H9 (cell line): ENCODE data around the gene LAYN. TPM values are rescaled to one million over a fixed set of nuclear protein-coding genes. Genes with fewer than 3 reads are reported as not detected.

Experiments
- DNase-seq: peaks from one replicate; pipeline ENCODE4 v3.0.0-alpha.2; 2017
- H2AFZ ChIP-seq: one replicate; pipeline ENCODE4 v1.6.1; 2013; ENCODE audit warnings: mild to moderate bottlenecking, low read length, control low read depth, moderate library complexity
- H2AK5ac ChIP-seq: 2 replicates; pipeline ENCODE4 v1.6.1; 2013; ENCODE audit warnings: low read length, control low read depth, mixed read lengths; ENCODE audit not compliant: insufficient read length
- H2BK120ac ChIP-seq: one replicate; pipeline ENCODE4 v1.6.1; 2013; ENCODE audit warnings: low read depth, mild to moderate bottlenecking, low read length, control low read depth, inconsistent platforms; ENCODE audit not compliant: poor library complexity, severe bottlenecking
- H2BK12ac ChIP-seq: 2 replicates; pipeline ENCODE4 v1.6.1; 2013; ENCODE audit warnings: low read length, control low read depth, mixed read lengths, low read depth; ENCODE audit not compliant: insufficient read length
- H2BK15ac ChIP-seq: 2 replicates; pipeline ENCODE4 v1.6.1; 2013; ENCODE audit warnings: low read depth, low read length, control low read depth
- H2BK20ac ChIP-seq: one replicate; pipeline ENCODE4 v1.6.1; 2013; ENCODE audit warnings: low read depth, mild to moderate bottlenecking, low read length, control low read depth, inconsistent platforms; ENCODE audit not compliant: poor library complexity, severe bottlenecking
- H2BK5ac ChIP-seq: 2 replicates; pipeline ENCODE4 v1.6.1; 2013; ENCODE audit warnings: low read length, control low read depth, mixed read lengths; ENCODE audit not compliant: insufficient read length
- H3K14ac ChIP-seq: 2 replicates; pipeline ENCODE4 v1.6.1; 2013; ENCODE audit warnings: low read length, control low read depth; ENCODE audit not compliant: insufficient read depth
- H3K18ac ChIP-seq: 2 replicates; pipeline ENCODE4 v1.6.1; 2013; ENCODE audit warnings: low read depth, mild to moderate bottlenecking, mixed read lengths, low read length, control low read depth; ENCODE audit not compliant: insufficient read length
- H3K23ac ChIP-seq: 2 replicates; pipeline ENCODE4 v1.6.1; 2013; ENCODE audit warnings: low read length, control low read depth, mixed read lengths, low read depth; ENCODE audit not compliant: insufficient read length
- H3K23me2 ChIP-seq: 2 replicates; pipeline ENCODE4 v1.6.1; 2013; ENCODE audit warnings: low read depth, mild to moderate bottlenecking, mixed read lengths, low read length, control low read depth; ENCODE audit not compliant: insufficient read length, poor library complexity, severe bottlenecking
- H3K27ac ChIP-seq: 2 replicates; pipeline ENCODE4 v1.5.1; 2013; ENCODE audit warnings: low read length, control low read depth, mixed read lengths, low read depth; ENCODE audit not compliant: insufficient read length
- H3K27me3 ChIP-seq: 2 replicates; pipeline ENCODE4 v1.6.1; 2013; ENCODE audit warnings: low read length, control low read depth, inconsistent platforms; ENCODE audit not compliant: insufficient read depth
- H3K4ac ChIP-seq: 2 replicates; pipeline ENCODE4 v1.6.1; 2013; ENCODE audit warnings: low read depth, mild to moderate bottlenecking, control low read depth, inconsistent platforms, low read length, moderate library complexity
- H3K4me1 ChIP-seq: 2 replicates; pipeline ENCODE4 v1.6.1; 2013; ENCODE audit warnings: low read length, control low read depth, inconsistent platforms; ENCODE audit not compliant: insufficient read depth
- H3K4me2 ChIP-seq: 2 replicates; pipeline ENCODE4 v1.6.1; 2013; ENCODE audit warnings: low read length, control low read depth, mixed read lengths; ENCODE audit not compliant: insufficient read length, insufficient read depth
- H3K56ac ChIP-seq: 2 replicates; pipeline ENCODE4 v1.6.1; 2013; ENCODE audit warnings: low read depth, mild to moderate bottlenecking, mixed read lengths, low read length, control low read depth; ENCODE audit not compliant: insufficient read length
- H3K79me1 ChIP-seq: 2 replicates; pipeline ENCODE4 v1.6.1; 2013; ENCODE audit warnings: low read depth, mild to moderate bottlenecking, moderate library complexity, low read length, control low read depth, inconsistent platforms; ENCODE audit not compliant: insufficient read depth, poor library complexity, severe bottlenecking
- H3K79me2 ChIP-seq: 2 replicates; pipeline ENCODE4 v1.6.1; 2013; ENCODE audit warnings: low read length, control low read depth, inconsistent platforms; ENCODE audit not compliant: insufficient read depth
- H3K9ac ChIP-seq: 2 replicates; pipeline ENCODE4 v1.6.1; 2013; ENCODE audit warnings: low read length, control low read depth, mixed read lengths; ENCODE audit not compliant: insufficient read length; ENCODE audit errors: extremely low read depth
- H3K9me3 ChIP-seq: one replicate; pipeline ENCODE4 v1.6.1; 2013; ENCODE audit warnings: low read depth, low read length, inconsistent platforms; ENCODE audit not compliant: control insufficient read depth
- H3T11ph ChIP-seq: one replicate; pipeline ENCODE4 v1.6.1; 2013; ENCODE audit warnings: mild to moderate bottlenecking, low read length, control low read depth, inconsistent platforms
- H4K20me1 ChIP-seq: one replicate; pipeline ENCODE4 v1.6.1; 2013; ENCODE audit not compliant: control insufficient read depth, insufficient read length, insufficient read depth
- H4K5ac ChIP-seq: 2 replicates; pipeline ENCODE4 v1.6.1; 2013; ENCODE audit warnings: low read depth, mild to moderate bottlenecking, mixed read lengths, low read length, control low read depth; ENCODE audit not compliant: insufficient read length
- H4K8ac ChIP-seq: replicated peaks from 2 replicates; pipeline ENCODE4 v1.6.1; 2013; ENCODE audit warnings: low read length, control low read depth, mixed read lengths, low read depth; ENCODE audit not compliant: insufficient read length
- H4K91ac ChIP-seq: 2 replicates; pipeline ENCODE4 v1.6.1; 2013; ENCODE audit warnings: low read depth, mild to moderate bottlenecking, moderate library complexity, mixed read lengths, low read length, control low read depth; ENCODE audit not compliant: insufficient read length
- H3K27ac Mint-ChIP-seq, 3 experiments: 2 replicates in 2 of 3; 3 replicates in 1 of 3; pipeline ENCODE4 v1.8.0; 2020 to 2021; ENCODE audit warnings: mixed read lengths in 3 of 3, mild to moderate bottlenecking in 1 of 3, moderate library complexity in 1 of 3
- H3K27me3 Mint-ChIP-seq: 2 replicates; pipeline ENCODE4 v1.8.0; 2021; ENCODE audit warnings: low read depth, mild to moderate bottlenecking, moderate library complexity, mixed read lengths
- H3K36me3 Mint-ChIP-seq, 3 experiments: 2 replicates in 2 of 3; 3 replicates in 1 of 3; pipeline ENCODE4 v1.8.0; 2020 to 2021; ENCODE audit warnings: low read depth in 3 of 3, mixed read lengths in 3 of 3; ENCODE audit not compliant: insufficient read depth in 1 of 3
- H3K4me1 Mint-ChIP-seq, 2 experiments: 2 replicates each; pipeline ENCODE4 v1.8.0; 2020; ENCODE audit warnings: mixed read lengths in 2 of 2
- H3K4me3 Mint-ChIP-seq, 2 experiments: 2 replicates in 1 of 2; 3 replicates in 1 of 2; pipeline ENCODE4 v1.8.0; 2020 to 2021; ENCODE audit warnings: mild to moderate bottlenecking in 2 of 2, mixed read lengths in 2 of 2, moderate library complexity in 1 of 2
- H3K9me3 Mint-ChIP-seq, 2 experiments: 2 replicates in 1 of 2; 3 replicates in 1 of 2; pipeline ENCODE4 v1.8.0; 2020; ENCODE audit warnings: mild to moderate bottlenecking in 2 of 2, mixed read lengths in 2 of 2, moderate library complexity in 1 of 2
- WGBS: extraction: QIAGEN DNeasy Blood & Tissue Kit; methylation state at CpG from one replicate; pipeline ENCODE4 v1.1.7; 2013; ENCODE audit warnings: missing lambda C conversion rate, low lambda C conversion rate, mixed read lengths; ENCODE audit not compliant: insufficient read length; ENCODE audit errors: extremely low coverage; 5-methylcytosine and 5-hydroxymethylcytosine counted together
- total RNA-seq: library from RNA; stranded (reverse); gene quantifications from 2 replicates; pipeline ENCODE4 v1.2.1, GENCODE V29; 2021
- TF ChIP-seq, protein P1 (sequence below): fragments of 200-600 bp; sonication (generic); conservative IDR thresholded peaks from 3 replicates; pipeline ENCODE4 v1.8.0; 2021; ENCODE audit warnings: antibody characterized with exemption, mild to moderate bottlenecking

The LAYN gene
- total RNA-seq, 1 experiment from 2014 or later: 3.1 TPM

DNA sequence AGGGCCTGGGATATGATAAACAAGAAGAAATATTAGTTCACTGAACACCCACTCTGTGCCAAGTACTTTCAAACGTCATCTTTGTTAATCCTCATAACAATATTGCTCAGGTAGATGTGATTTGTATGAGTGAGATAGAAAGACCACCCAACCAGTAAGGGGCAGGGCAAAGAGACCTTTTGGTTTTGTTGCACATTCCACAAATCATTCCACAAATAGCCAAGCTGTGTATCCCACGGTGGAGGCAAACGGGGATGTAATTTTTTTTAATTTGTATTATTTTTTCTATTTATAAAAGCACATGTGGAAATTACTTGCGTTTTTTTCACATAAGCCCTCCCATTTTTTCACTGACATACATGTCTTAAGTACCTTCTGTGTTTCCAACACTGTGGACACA, 29.0 kb downstream of the LAYN start:
- Histone ChIP-seq H4K8ac (no peak overlapping the region), H3K23me2 (no peaks in the 10 kb centered on the region), H4K20me1 (no peaks in the 10 kb centered on the region), H2BK120ac (no peak overlapping the region), H3T11ph (no peak overlapping the region), H3K27me3 (no peaks in the 10 kb centered on the region), H3K4me2 (no peak overlapping the region), H2BK20ac (no peak overlapping the region), H3K14ac (no peak overlapping the region), H3K56ac (no peak overlapping the region), H3K23ac (no peak overlapping the region), H2BK5ac (no peak overlapping the region), H2BK15ac (no peak overlapping the region), H3K4ac (no peak overlapping the region), H3K79me2 (no peaks in the 10 kb centered on the region), H3K27ac (no peak overlapping the region), H3K9ac (no peak overlapping the region), H4K5ac (no peak overlapping the region), H3K79me1 (no peaks in the 10 kb centered on the region), H3K4me1 (no peaks in the 10 kb centered on the region), H3K18ac (no peak overlapping the region), H2AK5ac (no peak overlapping the region), H2BK12ac (no peak overlapping the region), H2AFZ (no peak overlapping the region), H3K9me3 (no peaks in the 10 kb centered on the region), H4K91ac (no peak overlapping the region)
- Mint-ChIP-seq H3K4me3 (no peak overlapping the region), H3K36me3 (no peaks in the 10 kb centered on the region), H3K27ac (no peak overlapping the region), H3K4me1 (peaks cover 8 to 10% of the 10 kb centered on the region in 2 experiments), H3K27me3 (no peaks in the 10 kb centered on the region), H3K9me3 (no peaks in the 10 kb centered on the region)
- WGBS: no CpG with 5 or more reads among the region's 4 CpGs
- TF ChIP-seq, protein P1, sequence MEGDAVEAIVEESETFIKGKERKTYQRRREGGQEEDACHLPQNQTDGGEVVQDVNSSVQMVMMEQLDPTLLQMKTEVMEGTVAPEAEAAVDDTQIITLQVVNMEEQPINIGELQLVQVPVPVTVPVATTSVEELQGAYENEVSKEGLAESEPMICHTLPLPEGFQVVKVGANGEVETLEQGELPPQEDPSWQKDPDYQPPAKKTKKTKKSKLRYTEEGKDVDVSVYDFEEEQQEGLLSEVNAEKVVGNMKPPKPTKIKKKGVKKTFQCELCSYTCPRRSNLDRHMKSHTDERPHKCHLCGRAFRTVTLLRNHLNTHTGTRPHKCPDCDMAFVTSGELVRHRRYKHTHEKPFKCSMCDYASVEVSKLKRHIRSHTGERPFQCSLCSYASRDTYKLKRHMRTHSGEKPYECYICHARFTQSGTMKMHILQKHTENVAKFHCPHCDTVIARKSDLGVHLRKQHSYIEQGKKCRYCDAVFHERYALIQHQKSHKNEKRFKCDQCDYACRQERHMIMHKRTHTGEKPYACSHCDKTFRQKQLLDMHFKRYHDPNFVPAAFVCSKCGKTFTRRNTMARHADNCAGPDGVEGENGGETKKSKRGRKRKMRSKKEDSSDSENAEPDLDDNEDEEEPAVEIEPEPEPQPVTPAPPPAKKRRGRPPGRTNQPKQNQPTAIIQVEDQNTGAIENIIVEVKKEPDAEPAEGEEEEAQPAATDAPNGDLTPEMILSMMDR: no peak
- DNase-seq: no peak
